ENCODE data around the gene GPR35.
A peak's percentile ranks its signal among the peaks of the same experiment; 100 is the strongest.

GPR35 gene, protein sequence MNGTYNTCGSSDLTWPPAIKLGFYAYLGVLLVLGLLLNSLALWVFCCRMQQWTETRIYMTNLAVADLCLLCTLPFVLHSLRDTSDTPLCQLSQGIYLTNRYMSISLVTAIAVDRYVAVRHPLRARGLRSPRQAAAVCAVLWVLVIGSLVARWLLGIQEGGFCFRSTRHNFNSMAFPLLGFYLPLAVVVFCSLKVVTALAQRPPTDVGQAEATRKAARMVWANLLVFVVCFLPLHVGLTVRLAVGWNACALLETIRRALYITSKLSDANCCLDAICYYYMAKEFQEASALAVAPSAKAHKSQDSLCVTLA

DNA sequence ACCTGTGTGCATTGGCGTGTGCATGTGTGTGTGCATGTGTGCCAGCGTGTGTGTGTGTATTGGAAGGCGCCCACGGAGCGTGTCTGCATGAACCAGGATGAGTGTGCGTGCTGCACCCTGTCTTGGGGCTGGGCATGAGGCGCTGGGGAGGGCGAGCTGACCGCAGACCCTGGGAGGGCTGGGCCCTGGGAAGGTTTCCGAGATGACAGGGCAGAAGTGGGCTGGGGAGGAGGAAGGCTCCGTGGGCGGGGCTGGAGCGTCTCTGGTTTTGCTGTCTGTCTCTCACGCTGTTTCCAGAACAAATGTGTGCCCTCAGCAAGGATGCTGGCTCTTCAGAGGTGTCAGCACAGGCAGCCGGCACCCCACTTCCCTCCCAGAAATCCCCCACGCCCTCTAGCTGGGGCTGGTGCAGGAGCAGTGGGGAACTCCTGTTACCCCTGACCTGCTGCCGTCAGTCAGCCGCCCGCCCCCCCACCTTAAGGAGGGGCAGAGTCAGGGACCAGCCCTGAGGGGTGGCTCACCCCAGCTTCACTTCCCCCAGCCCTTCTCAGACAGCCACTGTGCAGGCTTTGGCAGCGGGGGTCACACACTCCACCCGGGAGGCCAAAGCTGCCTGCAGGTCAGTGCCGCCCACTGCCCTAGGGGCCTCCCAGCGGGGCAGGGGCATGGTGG is at the start of gene GPR35:
Gene GPR35 (plus strand): TSS at position 531 of the 672 bp plus-strand sequence. CDS start 4,473 bp downstream, outside the sequence.
- DNase-seq (ENCODE audit: low read depth in 2 of 2, low spot score in 1 of 2) = peak; percentile 37 to 75

DNA sequence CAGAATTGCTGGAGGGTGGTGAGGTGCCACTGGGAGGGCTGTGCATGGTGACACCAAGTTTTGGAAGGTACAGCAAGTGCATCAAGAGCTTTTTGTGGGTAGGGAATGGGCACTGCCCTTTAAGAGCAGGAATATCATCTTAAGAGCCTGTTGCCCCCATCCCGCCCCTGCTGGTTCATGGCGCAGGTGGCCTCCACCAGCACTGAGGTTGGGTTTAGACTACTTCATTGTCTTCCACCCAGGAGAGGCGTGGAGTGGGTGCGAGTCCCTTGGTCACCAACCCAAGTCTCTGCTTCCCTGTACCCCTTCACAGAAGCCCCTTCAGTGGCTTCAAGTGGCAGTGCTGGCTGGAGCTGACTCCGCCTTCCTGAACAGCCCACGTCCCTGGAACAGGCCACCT is 49.2 kb upstream of the GPR35 start:
- no peak for DNase-seq (ENCODE audit: low read depth in 2 of 2, low spot score in 1 of 2)

DNA sequence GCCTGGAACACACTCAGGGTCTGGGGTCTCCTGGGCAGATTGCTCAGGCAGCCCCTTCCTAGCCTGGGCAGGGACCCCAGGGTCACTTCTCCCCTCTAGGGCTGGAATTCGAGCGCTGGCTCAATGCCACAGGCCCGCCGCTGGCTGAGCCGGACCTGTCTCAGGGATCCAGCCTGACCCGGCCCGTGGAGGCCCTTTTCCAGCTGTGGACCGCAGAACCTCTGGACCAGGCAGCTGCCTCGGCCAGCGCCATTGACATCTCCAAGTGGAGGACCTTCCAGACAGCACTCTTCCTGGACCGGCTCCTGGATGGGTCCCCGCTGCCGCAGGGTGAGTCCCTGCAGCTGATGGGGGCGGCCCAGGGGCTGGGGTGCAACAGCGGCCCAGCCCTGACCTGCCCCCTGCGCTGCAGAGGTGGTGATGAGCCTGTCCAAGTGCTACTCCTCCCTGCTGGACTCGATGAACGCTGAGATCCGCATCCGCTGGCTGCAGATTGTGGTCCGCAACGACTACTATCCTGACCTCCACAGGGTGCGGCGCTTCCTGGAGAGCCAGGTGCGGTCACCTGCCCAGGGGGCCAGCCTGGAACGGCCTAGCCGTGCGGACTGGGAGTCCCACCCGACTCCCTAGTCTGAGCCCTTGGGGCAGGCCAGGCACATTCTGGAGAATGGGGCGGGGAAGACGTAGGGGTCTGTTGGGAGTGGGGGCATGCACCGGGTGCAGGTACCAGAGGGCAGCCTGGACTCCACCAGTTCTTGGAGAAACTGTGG is 48.7 kb upstream of the GPR35 start:
- DNase-seq (ENCODE audit: low read depth in 2 of 2, low spot score in 1 of 2) = no peak

DNA sequence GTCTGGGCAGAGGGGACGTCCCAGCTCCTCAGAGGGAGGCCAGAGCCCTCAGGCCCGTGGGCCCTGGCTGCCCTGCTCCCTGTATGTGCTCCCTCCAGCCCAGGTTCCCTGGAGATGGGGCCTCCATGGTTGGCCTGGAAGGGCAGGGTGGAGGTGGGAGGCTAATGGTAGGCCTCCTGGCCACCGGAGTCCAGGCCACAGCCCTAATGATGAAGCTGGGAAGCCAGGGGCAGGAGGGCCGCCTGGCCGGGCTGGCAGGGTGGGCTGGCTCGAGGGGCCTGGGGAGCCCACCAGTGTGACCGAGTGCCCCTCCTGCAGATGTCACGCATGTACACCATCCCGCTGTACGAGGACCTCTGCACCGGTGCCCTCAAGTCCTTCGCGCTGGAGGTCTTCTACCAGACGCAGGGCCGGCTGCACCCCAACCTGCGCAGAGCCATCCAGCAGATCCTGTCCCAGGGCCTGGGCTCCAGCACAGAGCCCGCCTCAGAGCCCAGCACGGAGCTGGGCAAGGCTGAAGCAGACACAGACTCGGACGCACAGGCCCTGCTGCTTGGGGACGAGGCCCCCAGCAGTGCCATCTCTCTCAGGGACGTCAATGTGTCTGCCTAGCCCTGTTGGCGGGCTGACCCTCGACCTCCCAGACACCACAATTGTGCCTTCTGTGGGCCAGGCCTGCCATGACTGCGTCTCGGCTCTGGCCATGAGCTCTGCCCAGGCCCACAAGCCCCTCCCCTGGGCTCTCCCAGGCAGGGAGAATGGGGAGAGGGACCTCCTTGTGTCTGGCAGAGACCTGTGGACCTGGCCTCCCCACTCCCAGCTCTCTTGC is 47.8 kb upstream of the GPR35 start:
- DNase-seq (ENCODE audit: low read depth in 2 of 2, low spot score in 1 of 2) = no peak

DNA sequence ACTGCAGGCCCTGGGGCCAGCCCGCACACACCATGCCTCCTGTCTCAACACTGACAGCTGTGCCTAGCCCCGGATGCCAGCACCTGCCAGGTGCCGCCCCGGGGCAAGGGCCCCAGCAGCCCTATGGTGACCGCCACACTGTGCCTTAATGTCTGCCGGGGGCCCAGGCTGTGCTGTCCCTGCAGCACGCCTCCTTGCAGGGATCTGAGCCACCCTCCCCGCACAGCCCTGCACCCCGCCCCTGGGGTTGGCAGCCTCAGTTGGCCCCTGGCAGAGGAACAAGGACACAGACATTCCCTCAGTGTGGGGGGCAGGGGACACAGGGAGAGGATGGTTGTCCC is 47.2 kb upstream of the GPR35 start:
- no peak for DNase-seq (ENCODE audit: low read depth in 2 of 2, low spot score in 1 of 2)

DNA sequence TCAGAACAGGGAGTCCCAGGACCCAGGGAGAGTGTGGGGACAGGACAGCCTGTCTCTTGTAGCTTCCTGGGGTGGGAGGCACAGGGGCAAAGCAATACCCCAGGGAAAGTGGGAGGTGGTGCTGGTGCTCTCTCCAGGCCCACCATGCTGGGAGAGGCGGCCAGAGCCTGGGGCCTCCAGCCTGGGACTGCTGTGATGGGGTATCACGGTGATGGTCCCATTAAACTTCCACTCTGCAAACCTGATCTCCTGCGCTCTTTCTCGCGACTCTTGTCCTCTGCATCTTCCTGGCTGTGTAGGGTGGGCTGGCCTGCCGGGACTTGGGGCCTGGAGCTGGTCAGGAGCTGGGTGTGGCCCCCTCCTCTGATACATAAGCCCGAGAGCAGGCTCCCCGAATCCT is 46.8 kb upstream of the GPR35 start:
- no peak for DNase-seq (ENCODE audit: low read depth in 2 of 2, low spot score in 1 of 2)

DNA sequence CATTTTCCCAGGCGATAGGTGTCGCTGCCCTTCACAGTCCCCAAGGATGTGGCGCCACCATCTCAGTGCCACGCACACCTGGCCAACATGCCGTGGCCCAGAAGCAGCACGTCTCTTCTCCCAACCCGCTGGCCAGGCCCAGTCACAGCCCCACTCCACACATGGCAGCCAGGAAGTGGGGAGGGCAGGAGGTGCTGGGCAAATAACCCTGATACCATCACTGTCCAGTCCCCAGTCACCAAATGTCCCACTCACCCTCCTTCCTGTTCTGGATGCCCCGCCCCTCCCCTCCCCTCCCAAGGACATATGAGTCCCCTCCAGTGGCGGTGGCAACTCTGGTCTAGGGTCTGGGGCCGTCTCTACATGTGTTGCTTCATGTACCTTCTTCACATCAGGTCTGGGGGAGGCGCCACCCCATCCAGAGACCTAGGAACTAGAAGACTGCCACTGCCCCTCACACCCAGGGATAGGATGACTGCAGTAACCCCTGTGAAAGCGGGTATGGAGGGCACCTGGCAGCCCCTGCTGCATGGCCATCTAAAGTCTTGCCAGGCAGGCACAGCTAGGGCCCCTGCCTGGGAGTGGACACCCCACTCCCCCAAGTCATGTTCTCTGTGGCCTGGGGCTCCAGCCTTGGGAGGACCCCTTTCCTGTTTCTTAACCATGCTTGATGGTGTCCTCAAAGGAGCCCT is 46.1 kb upstream of the GPR35 start:
- no peak for DNase-seq (ENCODE audit: low read depth in 2 of 2, low spot score in 1 of 2)

DNA sequence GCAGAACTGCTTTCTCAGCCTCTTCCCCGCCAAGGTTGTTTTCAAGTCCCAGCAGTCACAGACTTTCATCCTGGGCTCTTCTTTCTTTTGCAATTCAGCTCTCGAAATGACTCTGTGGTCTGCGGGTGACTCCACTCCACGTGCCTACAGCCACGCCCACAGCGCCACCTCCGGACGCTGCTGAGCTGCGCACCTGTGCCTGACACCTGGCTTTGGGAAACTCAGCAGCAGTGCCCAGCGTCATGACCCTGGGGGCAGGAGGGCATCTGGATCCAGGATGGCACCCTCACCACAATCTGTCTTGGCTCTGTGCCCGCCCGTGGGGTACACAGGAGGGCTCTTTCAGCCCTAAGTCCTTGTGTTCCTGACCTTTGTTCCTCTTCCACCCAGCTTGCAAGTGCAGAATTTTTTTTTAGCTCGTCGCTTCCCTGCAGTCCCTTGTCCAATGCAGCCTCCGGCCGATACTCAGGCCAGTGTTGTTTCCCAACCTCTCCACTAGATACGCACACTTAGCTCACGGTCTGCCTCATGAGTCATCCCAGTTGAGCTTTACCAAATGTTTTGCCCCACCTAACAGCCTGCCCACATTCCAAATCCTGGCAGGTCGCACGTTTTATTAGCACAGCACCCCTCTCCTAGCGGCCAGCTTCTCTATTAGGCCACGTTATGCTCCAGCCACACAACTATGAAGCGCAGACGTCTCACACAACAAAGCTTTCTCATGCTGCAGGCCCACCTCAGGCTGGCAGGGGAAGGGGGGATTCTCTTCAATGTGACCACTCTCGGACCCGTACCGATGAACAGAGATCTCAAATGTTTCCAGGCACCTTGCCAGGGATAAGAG is 45.3 kb upstream of the GPR35 start:
- DNase-seq (ENCODE audit: low read depth in 2 of 2, low spot score in 1 of 2) = no peak

DNA sequence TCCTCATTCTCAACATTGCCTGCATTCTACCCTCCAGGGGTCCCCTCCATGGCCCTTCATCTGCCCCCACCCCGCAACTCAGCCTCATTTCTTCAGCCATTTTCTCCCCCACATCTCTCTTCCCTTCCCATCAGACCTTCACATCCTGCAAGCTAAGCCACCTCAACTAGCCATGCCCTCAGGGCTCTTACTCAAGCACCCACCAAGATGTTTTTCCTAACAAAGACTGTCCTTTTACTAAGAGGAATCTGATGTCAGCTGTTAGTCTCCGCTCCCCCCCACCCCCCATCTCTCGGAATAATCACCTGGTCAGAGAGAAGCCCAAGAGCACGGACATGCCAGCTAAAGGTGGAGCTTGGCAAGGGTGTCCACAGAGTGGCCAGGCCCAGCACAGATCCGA is 43.5 kb upstream of the GPR35 start:
- DNase-seq (ENCODE audit: low read depth in 2 of 2, low spot score in 1 of 2) = no peak

DNA sequence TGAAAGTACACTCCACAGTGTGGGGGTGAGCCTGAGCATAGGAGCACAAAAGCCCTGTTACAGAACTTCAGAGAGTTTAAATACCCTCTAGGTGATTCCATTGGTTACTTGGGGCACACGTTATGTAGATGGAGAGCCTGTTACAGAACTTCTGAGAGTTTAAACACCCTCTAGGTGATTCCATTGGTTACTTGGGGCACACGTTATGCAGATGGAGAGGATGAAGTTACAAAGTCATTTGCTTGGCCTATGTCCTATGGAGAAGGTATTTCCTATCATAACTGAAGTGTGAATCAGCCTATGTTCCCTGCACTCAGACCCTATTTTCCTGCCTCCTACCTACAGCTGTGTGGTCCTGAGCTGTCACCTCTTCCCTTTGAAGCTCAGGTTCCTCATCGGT is 42.5 kb upstream of the GPR35 start:
- no peak for DNase-seq (ENCODE audit: low read depth in 2 of 2, low spot score in 1 of 2)

DNA sequence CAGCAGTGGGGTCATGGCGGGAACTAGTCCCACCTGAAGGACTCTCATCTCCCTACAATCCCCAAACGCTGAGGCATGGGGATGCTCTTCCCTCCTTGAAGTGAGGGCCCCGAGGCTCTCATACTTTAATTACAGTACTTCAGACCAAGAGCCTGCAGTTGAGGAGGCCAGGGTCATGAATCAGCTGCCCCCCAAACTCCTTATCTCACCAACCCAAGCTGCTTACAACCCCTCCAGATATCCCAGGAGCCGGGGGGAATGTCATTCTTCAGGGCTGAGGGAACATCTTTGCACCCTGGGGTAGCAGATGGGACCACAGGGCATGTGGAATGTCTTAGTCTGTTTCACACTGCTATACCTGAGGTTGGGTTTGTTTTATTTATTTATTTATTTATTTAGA is 41.5 kb upstream of the GPR35 start:
- no peak for DNase-seq (ENCODE audit: low read depth in 2 of 2, low spot score in 1 of 2)

DNA sequence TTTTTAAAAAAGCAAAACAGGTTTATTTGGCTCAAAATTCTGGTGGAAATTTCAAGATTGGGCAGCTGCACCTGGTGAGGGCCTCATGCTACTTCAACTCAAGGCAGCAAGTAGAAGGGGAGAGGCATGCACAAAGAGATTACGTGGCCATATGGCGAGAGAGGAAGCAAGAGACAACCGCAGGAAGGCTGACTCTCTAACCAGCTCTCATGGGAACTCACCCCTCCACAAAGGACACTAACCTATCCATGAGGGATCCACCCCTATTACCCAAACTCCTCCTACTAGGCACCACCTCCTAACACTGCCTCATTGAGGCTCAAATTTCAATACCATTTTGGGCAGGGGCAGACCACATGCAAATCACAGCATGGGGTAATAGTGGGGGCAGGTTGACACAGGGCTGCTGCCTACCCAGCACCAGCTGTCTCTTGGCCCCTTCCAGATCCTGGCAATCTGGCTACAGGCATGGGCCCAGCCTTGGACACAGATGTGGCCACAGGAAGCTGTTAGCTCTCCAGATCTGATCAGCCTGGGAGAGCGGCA is 40.7 kb upstream of the GPR35 start:
- no peak for DNase-seq (ENCODE audit: low read depth in 2 of 2, low spot score in 1 of 2)

DNA sequence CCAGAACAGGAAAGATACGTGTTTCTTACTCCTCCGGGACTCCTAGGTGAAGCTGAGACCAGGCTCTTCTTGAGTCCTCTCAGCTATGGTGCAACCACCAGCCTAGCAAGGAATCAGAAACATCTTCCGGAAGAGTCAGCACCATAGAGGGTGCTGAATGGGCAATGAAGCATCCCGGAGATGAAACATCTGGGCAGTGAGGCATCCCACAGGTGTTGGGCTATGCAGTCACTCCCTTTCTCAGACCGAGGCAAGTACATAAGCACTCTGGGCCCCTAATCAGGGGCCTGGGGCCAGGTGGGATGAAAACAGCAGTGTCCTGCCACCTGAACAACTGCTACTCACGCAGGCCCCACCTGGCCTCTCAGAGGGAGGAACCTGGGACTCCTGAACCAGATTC is 40.2 kb upstream of the GPR35 start:
- DNase-seq (ENCODE audit: low read depth in 2 of 2, low spot score in 1 of 2) = no peak

DNA sequence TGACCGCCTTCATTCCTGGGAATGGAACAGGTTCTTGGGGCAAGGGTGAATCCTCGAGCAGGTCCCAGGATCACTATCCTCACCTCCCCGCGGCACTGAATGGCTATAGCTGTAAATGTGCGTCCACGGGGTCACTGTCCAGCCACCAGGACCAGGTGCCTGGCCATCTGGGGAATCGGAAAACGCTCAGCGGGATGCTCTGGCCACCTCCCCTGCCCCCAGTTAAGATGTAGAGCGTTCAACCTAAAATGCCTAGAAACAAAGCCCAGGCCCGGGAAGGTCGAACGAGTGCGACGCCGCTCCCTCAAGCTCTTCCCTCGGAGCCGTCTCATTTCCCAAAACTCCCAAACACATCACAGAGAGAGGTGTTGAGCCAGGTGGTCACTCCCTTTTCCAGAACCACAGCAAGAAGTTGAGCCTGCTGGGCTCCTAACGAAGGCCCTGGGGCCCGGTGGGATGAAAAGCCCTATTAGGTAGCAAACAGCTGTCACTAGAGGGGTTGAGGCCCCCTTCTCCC is 39.5 kb upstream of the GPR35 start:
- no peak for DNase-seq (ENCODE audit: low read depth in 2 of 2, low spot score in 1 of 2)

DNA sequence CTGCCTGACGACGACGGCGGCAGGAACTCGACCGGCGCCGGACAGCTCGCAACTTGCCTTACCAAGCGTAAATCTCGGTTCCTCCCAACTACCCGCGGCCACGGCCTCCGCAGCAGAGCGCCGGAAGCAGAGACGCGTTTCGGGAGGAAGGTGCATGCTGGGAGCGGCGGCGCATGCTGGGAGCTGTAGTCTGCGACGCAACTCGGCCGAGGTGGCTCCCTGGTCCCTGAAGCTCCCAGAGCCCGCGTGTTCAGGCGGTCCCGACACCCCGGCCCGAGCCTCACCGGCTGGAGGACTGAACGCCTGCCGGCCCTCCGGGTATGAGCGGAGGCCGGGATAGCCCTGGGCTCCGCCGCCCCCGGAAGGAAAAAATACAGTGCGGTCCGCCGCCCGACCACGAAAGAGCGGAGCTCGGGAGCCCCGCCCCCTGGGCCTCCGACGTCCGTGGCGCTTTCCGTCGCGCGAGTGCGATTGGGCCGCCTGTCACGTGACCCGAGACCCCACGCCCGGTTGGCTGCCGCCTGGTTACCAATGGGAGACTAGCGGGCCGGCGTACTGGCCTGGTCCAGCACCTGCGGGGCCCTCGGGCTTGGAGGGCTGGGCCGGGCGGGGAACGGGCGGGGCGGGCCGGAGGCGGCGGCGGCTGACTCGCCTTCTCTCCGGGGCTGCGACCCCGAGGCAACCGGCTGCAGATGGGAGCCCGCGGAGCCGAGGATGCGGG is 38.9 kb upstream of the GPR35 start, which contains the start of gene CAPN10:
Gene CAPN10 (plus strand): TSS at position 537 of the 721 bp plus-strand sequence. CDS start 178 bp downstream, at position 715.
- peak; percentile 90 to 96 for DNase-seq (ENCODE audit: low read depth in 2 of 2, low spot score in 1 of 2)

DNA sequence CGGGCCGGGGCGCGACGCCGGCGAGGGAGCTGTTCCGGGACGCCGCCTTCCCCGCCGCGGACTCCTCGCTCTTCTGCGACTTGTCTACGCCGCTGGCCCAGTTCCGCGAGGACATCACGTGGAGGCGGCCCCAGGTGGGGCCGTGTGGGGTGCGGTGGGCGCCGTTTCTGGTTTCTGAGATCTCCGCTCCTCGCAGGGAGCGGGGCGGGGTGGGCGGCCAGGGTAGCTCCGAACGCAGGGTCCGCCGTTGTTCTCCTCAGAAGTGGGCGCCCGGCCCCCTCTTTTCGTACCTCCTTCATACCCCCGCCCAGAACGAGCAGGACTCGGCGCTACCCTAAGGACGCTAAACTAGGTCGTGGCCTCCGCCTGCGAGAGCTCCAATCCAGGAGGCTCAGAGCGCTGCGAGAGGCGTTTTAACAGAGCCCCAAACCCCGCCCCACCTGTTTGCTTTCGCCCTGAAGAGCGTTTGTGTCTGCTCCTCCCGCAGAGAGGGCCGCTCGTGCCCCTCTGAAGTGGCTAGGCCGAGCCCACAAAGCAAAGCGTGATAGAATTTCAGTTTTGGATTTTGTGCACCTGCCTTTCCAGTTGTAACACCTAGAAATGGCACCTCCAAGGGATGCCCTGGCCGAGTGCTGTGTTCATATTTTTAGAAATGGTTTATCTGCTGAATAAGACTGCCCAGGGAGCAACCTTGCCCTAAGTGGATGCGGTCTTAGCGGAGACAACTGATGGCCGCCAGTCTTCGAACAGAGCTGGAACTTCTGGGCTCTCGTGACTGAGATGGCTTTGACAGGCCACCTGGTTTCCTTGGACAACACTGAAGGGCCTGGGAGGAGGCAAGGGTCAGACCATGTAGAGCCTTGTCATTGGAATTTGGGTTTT is 38.1 kb upstream of the GPR35 start:
- no peak for DNase-seq (ENCODE audit: low read depth in 2 of 2, low spot score in 1 of 2)

DNA sequence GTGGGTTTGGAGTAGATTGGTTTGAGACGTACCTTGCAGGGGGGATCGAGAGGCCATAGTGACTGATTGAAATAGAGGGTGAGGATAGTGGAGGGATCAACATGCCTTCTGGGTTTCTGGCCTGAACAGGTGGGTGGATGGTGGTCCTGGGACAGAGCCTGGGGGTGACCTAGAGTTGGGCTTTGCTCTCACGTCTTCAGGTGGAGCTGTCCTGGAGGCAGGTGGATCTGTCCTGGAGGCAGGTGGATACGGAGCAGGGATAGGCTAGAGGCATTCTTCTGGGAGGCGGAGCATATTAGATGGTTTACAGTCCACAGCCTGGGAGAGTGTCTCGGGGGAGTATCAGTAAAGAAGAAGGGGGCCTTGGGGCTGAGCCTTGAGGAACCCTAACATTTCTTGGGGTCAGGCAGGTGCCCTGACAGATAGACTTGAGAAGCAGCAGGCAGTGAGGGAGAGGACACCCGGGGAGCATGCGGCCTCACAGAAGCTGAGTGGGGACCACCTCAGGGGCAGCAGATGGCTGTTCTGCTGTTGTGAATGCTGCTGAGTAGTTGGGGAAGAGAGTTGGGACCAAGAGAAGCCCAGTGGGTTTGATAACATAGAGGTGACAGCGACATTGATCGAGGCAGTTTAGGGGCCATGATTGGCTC is 37.1 kb upstream of the GPR35 start:
- DNase-seq (ENCODE audit: low read depth in 2 of 2, low spot score in 1 of 2) = no peak
